Endothelial cell of hepatic sinusoid (primary cell): ENCODE results near the gene AGT.

Experiments
- in situ Hi-C: cut with HindIII; loops from 2 replicates; pipeline ENCODE4 v1.10.0; 2017; ENCODE audit warnings: low sequenced_read_pairs

The AGT gene

GRCh38 chr1:230713915-230714764 lies at the start of gene AGT:
Gene AGT, minus strand, starts transcription at chr1:230714122. Its CDS starts 3,299 bp downstream, at chr1:230710823.
- in situ Hi-C loops, result no loop called here

GRCh38 chr1:230761443-230762167 lies 47.7 kb upstream of the AGT start:
- in situ Hi-C loops, result no loop called here

GRCh38 chr1:230760360-230760827 lies 46.5 kb upstream of the AGT start:
- in situ Hi-C loops, result no loop called here

- in situ Hi-C loops, result no loop called here
These were observed 45.6 kb upstream of the AGT start for GRCh38 chr1:230759369-230760065.

- in situ Hi-C loops, result no loop called here
These were observed 44.9 kb upstream of the AGT start for GRCh38 chr1:230758709-230759368.

GRCh38 chr1:230757856-230758708 lies 44.2 kb upstream of the AGT start:
- in situ Hi-C loops, result no loop called here

- in situ Hi-C loops, result no loop called here
These were observed 40.9 kb upstream of the AGT start for GRCh38 chr1:230754796-230755195.

- in situ Hi-C loops, result no loop called here
These were observed 39.8 kb upstream of the AGT start for GRCh38 chr1:230753586-230754251.

- in situ Hi-C loops, result no loop called here
These were observed 39.3 kb upstream of the AGT start for GRCh38 chr1:230753191-230753585.

GRCh38 chr1:230752407-230752806 lies 38.5 kb upstream of the AGT start:
- in situ Hi-C loops, result no loop called here

- in situ Hi-C loops, result no loop called here
These were observed 37.2 kb upstream of the AGT start for GRCh38 chr1:230750986-230751625.

GRCh38 chr1:230750576-230750975 lies 36.7 kb upstream of the AGT start:
- in situ Hi-C loops, result no loop called here

- in situ Hi-C loops, result no loop called here
These were observed 35.7 kb upstream of the AGT start for GRCh38 chr1:230749635-230750034.

- in situ Hi-C loops, result no loop called here
These were observed 35.2 kb upstream of the AGT start for GRCh38 chr1:230749150-230749549.

GRCh38 chr1:230747890-230748800 lies 34.2 kb upstream of the AGT start:
- in situ Hi-C loops, result no loop called here

GRCh38 chr1:230747127-230747730 lies 33.3 kb upstream of the AGT start, which contains the start of gene CAPN9:
Gene CAPN9, plus strand, starts transcription at chr1:230747388. Its CDS starts 109 bp downstream, at chr1:230747497.
- in situ Hi-C loops, result no loop called here

GRCh38 chr1:230746617-230747016 lies 32.7 kb upstream of the AGT start:
- in situ Hi-C loops, result no loop called here
